GM23338 (cell line): ENCODE measurements around the gene PCBP3. TPM values are rescaled to one million over a fixed set of nuclear protein-coding genes. Genes with fewer than 3 reads are reported as not detected.

Experiments
- ATAC-seq: fragments of 200-7000 bp; cut with Tn5 transposase; 3 replicates; pipeline ENCODE4 v1.9.1; 2020
- DNase-seq: peaks from one replicate; pipeline ENCODE4 v3.0.0-alpha.2; 2015; ENCODE audit warnings: low spot score
- H2AFZ ChIP-seq: fragments of 200-600 bp; sonication (generic); 2 replicates; pipeline ENCODE4 v1.8.0; 2016; ENCODE audit warnings: antibody characterized with exemption, mild to moderate bottlenecking, moderate library complexity
- H3F3A ChIP-seq: fragments of 200-600 bp; sonication (generic); replicated peaks from 2 replicates; pipeline ENCODE4 v1.8.0; 2017; ENCODE audit warnings: antibody characterized with exemption, mixed run types, low read depth
- H3K27ac ChIP-seq: fragments of 200-600 bp; sonication (generic); 2 replicates; pipeline ENCODE4 v1.6.1; 2016; ENCODE audit warnings: low read depth
- H3K27me3 ChIP-seq: fragments of 200-600 bp; sonication (generic); 2 replicates; pipeline ENCODE4 v1.8.0; 2016; ENCODE audit warnings: mild to moderate bottlenecking, mixed run types, moderate library complexity; ENCODE audit not compliant: insufficient read depth
- H3K36me3 ChIP-seq: fragments of 200-600 bp; sonication (generic); 2 replicates; pipeline ENCODE4 v1.8.0; 2016; ENCODE audit warnings: mild to moderate bottlenecking; ENCODE audit not compliant: insufficient read depth
- H3K4me1 ChIP-seq: fragments of 200-600 bp; sonication (generic); 2 replicates; pipeline ENCODE4 v1.8.0; 2016; ENCODE audit warnings: mild to moderate bottlenecking, moderate library complexity; ENCODE audit not compliant: insufficient read depth
- H3K4me2 ChIP-seq: fragments of 200-600 bp; sonication (generic); 2 replicates; pipeline ENCODE4 v1.7.1; 2017; ENCODE audit warnings: mixed run types
- H3K4me3 ChIP-seq: fragments of 200-600 bp; sonication (generic); 2 replicates; pipeline ENCODE4 v1.6.1; 2016; ENCODE audit warnings: mixed run types
- H3K79me2 ChIP-seq: fragments of 200-600 bp; sonication (generic); replicated peaks from 2 replicates; pipeline ENCODE4 v1.8.0; 2017; ENCODE audit warnings: mild to moderate bottlenecking; ENCODE audit not compliant: insufficient read depth
- H3K9me2 ChIP-seq: fragments of 200-600 bp; sonication (generic); 2 replicates; pipeline ENCODE4 v1.8.0; 2017; ENCODE audit not compliant: insufficient read depth
- H4K20me1 ChIP-seq: fragments of 200-600 bp; sonication (generic); replicated peaks from 2 replicates; pipeline ENCODE4 v1.8.0; 2017; ENCODE audit warnings: mild to moderate bottlenecking; ENCODE audit not compliant: insufficient read depth
- H3K27ac Mint-ChIP-seq: 2 replicates; pipeline ENCODE4 v1.8.0; 2020; ENCODE audit warnings: inconsistent platforms, mild to moderate bottlenecking, moderate library complexity, mixed read lengths
- H3K27me3 Mint-ChIP-seq: 3 replicates; pipeline ENCODE4 v1.8.0; 2022; ENCODE audit warnings: low read depth, mild to moderate bottlenecking, moderate library complexity, mixed read lengths, inconsistent platforms; ENCODE audit not compliant: insufficient read depth, poor library complexity
- H3K36me3 Mint-ChIP-seq: 3 replicates; pipeline ENCODE4 v1.8.0; 2021; ENCODE audit warnings: low read depth, mild to moderate bottlenecking, inconsistent platforms, moderate library complexity, mixed read lengths
- H3K4me1 Mint-ChIP-seq: 3 replicates; pipeline ENCODE4 v1.8.0; 2020; ENCODE audit warnings: mild to moderate bottlenecking, inconsistent platforms, mixed read lengths
- H3K4me3 Mint-ChIP-seq: 3 replicates; pipeline ENCODE4 v1.8.0; 2021; ENCODE audit warnings: moderate library complexity, mild to moderate bottlenecking, inconsistent platforms, mixed read lengths
- H3K9me3 Mint-ChIP-seq: 3 replicates; pipeline ENCODE4 v1.8.0; 2020; ENCODE audit warnings: moderate library complexity, mild to moderate bottlenecking, inconsistent platforms, mixed read lengths
- CREB1 ChIP-seq: fragments of 250-450 bp; sonication (Bioruptor Pico); IDR thresholded peaks from 2 replicates; pipeline ENCODE4 v1.5.0; 2020; ENCODE audit warnings: low read depth, mild to moderate bottlenecking, moderate library complexity
- EZH2phosphoT487 ChIP-seq: fragments of 200-600 bp; sonication (generic); IDR thresholded peaks from one replicate; pipeline ENCODE4 v1.8.1; 2018; ENCODE audit warnings: antibody characterized with exemption; ENCODE audit not compliant: unreplicated experiment
- POLR2AphosphoS5 ChIP-seq: IDR thresholded peaks from 2 replicates; pipeline ENCODE4 v1.6.1; 2016; ENCODE audit warnings: antibody characterized with exemption, low read depth
- ZNF114 ChIP-seq: fragments of 250-450 bp; sonication (Bioruptor Pico); IDR thresholded peaks from 2 replicates; pipeline ENCODE4 v1.5.0; 2020; ENCODE audit warnings: mild to moderate bottlenecking, moderate library complexity
- polyA plus RNA-seq: library from polyadenylated mRNA; unstranded; fragments of >200 nt; fragmentation: Nextera tagmentation; extraction: Ambion mirVana; gene quantifications from 2 replicates; pipeline ENCODE4 v1.2.1, GENCODE V29; 2016
- total RNA-seq: library from RNA; depleted of rRNA; stranded (reverse); fragments of >200 nt; shearing (Covaris generic); gene quantifications from 2 replicates; pipeline ENCODE4 v1.2.3, GENCODE V29; 2014
- TF ChIP-seq, protein P1 (sequence below): fragments of 250-450 bp; sonication (Bioruptor Pico); IDR thresholded peaks from 2 replicates; pipeline ENCODE4 v1.5.0; 2020; ENCODE audit warnings: mild to moderate bottlenecking, moderate library complexity
- TF ChIP-seq, protein P2 (sequence below), 2 experiments: fragments of 200-600 bp in 1 of 2; sonication (generic) in 1 of 2; conservative IDR thresholded peaks; 2 replicates each; pipeline versions ENCODE4 v1.5.1 to v1.6.1; 2016 to 2017; ENCODE audit warnings: antibody characterized with exemption in 2 of 2, low read depth in 2 of 2, mild to moderate bottlenecking in 2 of 2, moderate library complexity in 1 of 2

Gene PCBP3
- total and polyA plus RNA-seq, 2 experiments from 2014 or later: 7.1 to 9.1 TPM

DNA sequence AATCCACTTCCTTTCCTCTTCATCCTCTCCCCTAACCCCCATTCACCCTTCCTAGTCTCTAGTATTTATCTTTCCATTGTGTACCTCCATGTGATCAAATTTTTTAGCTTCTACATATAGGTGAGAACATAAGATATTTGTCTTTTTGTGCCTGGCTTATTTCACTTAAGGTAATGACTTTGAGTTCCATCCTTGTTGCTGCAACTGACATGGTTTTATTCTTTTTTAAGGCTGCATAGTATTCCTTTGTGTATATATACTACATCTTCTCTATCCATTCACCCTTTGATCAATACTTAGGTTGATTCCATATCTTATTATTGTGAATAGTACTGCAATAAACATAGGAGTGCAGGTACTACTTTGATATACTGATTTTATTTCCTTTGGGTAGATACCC is 128.7 kb downstream of the PCBP3 start (continued):
- TF ChIP-seq, protein P1, sequence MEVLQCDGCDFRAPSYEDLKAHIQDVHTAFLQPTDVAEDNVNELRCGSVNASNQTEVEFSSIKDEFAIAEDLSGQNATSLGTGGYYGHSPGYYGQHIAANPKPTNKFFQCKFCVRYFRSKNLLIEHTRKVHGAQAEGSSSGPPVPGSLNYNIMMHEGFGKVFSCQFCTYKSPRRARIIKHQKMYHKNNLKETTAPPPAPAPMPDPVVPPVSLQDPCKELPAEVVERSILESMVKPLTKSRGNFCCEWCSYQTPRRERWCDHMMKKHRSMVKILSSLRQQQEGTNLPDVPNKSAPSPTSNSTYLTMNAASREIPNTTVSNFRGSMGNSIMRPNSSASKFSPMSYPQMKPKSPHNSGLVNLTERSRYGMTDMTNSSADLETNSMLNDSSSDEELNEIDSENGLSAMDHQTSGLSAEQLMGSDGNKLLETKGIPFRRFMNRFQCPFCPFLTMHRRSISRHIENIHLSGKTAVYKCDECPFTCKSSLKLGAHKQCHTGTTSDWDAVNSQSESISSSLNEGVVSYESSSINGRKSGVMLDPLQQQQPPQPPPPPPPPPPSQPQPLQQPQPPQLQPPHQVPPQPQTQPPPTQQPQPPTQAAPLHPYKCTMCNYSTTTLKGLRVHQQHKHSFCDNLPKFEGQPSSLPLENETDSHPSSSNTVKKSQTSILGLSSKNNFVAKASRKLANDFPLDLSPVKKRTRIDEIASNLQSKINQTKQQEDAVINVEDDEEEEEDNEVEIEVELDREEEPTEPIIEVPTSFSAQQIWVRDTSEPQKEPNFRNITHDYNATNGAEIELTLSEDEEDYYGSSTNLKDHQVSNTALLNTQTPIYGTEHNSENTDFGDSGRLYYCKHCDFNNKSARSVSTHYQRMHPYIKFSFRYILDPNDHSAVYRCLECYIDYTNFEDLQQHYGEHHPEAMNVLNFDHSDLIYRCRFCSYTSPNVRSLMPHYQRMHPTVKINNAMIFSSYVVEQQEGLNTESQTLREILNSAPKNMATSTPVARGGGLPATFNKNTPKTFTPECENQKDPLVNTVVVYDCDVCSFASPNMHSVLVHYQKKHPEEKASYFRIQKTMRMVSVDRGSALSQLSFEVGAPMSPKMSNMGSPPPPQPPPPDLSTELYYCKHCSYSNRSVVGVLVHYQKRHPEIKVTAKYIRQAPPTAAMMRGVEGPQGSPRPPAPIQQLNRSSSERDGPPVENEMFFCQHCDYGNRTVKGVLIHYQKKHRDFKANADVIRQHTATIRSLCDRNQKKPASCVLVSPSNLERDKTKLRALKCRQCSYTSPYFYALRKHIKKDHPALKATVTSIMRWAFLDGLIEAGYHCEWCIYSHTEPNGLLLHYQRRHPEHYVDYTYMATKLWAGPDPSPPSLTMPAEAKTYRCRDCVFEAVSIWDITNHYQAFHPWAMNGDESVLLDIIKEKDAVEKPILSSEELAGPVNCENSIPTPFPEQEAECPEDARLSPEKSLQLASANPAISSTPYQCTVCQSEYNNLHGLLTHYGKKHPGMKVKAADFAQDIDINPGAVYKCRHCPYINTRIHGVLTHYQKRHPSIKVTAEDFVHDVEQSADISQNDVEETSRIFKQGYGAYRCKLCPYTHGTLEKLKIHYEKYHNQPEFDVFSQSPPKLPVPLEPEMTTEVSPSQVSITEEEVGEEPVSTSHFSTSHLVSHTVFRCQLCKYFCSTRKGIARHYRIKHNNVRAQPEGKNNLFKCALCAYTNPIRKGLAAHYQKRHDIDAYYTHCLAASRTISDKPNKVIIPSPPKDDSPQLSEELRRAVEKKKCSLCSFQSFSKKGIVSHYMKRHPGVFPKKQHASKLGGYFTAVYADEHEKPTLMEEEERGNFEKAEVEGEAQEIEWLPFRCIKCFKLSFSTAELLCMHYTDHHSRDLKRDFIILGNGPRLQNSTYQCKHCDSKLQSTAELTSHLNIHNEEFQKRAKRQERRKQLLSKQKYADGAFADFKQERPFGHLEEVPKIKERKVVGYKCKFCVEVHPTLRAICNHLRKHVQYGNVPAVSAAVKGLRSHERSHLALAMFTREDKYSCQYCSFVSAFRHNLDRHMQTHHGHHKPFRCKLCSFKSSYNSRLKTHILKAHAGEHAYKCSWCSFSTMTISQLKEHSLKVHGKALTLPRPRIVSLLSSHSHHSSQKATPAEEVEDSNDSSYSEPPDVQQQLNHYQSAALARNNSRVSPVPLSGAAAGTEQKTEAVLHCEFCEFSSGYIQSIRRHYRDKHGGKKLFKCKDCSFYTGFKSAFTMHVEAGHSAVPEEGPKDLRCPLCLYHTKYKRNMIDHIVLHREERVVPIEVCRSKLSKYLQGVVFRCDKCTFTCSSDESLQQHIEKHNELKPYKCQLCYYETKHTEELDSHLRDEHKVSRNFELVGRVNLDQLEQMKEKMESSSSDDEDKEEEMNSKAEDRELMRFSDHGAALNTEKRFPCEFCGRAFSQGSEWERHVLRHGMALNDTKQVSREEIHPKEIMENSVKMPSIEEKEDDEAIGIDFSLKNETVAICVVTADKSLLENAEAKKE (CRISPR knock-in tag): no peak
- TF ChIP-seq, protein P2, sequence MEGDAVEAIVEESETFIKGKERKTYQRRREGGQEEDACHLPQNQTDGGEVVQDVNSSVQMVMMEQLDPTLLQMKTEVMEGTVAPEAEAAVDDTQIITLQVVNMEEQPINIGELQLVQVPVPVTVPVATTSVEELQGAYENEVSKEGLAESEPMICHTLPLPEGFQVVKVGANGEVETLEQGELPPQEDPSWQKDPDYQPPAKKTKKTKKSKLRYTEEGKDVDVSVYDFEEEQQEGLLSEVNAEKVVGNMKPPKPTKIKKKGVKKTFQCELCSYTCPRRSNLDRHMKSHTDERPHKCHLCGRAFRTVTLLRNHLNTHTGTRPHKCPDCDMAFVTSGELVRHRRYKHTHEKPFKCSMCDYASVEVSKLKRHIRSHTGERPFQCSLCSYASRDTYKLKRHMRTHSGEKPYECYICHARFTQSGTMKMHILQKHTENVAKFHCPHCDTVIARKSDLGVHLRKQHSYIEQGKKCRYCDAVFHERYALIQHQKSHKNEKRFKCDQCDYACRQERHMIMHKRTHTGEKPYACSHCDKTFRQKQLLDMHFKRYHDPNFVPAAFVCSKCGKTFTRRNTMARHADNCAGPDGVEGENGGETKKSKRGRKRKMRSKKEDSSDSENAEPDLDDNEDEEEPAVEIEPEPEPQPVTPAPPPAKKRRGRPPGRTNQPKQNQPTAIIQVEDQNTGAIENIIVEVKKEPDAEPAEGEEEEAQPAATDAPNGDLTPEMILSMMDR (conservative IDR thresholded peaks at IDR 0.05; ENCODE audit: low read depth in 2 of 2): no peak

DNA sequence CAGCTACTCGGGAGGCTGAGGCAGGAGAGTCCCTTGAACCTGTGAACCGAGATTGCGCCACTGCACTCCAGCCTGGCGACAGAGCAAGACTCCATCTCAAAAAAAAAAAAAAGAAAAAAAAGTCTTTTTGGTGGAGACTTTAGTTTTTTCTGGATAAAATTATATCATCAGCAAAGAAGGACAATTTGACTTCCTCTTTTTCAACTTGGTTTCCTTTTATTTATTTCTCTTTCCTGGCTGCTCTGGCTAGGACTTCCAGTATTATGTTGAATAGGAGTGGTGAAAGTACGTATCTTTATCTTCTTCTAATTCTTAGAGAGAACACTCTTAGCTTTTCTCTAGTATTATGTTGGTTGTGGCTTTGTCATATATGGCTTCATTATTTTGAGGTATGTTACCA is 130.8 kb downstream of the PCBP3 start:
- no peak for ATAC-seq
- Histone ChIP-seq H3K4me3 (no peak overlapping the region), H3K79me2 (no peaks in the 10 kb centered on the region), H2AFZ (no peak overlapping the region), H3K9me2 (no peaks in the 10 kb centered on the region), H3K4me2 (no peak overlapping the region), H3K36me3 (no peaks in the 10 kb centered on the region), H4K20me1 (no peaks in the 10 kb centered on the region), H3K4me1 (no peaks in the 10 kb centered on the region), H3K27me3 (no peaks in the 10 kb centered on the region), H3K27ac (no peak overlapping the region), H3F3A (no peaks in the 10 kb centered on the region)
- peaks cover 6% of the 10 kb centered on the region for H3K27me3 Mint-ChIP-seq
- TF ChIP-seq, protein P1 (CRISPR knock-in tag): no peak
- TF ChIP-seq EZH2phosphoT487: no peak
- no peak for TF ChIP-seq CREB1
- TF ChIP-seq POLR2AphosphoS5: no peak
- TF ChIP-seq ZNF114 (CRISPR knock-in tag): no peak
- peaks cover 3% of the 10 kb centered on the region; the same call in 1 of the 3 replicates for H3K9me3 Mint-ChIP-seq
- no peaks in the 10 kb centered on the region for H3K36me3 Mint-ChIP-seq
- no peak for DNase-seq
- H3K4me1 Mint-ChIP-seq: no peaks in the 10 kb centered on the region; the same call in 2 of the 3 replicates
- no peak overlapping the region for H3K4me3 Mint-ChIP-seq
- no peak overlapping the region for H3K27ac Mint-ChIP-seq
